HuH-7.5 (cell line): ENCODE measurements around the gene DNAJC12.
"Not testable (repeated sequence)": the region's sequence is repeated elsewhere in the genome, so short reads cannot be mapped to it uniquely, and the experiment has no call there.

Experiments
- DNase-seq: peaks from one replicate; pipeline ENCODE4 v3.0.0; 2011; ENCODE audit warnings: low spot score

The DNAJC12 gene

GRCh38 chr10:67762567-67762966 is 75.4 kb downstream of the DNAJC12 start:
- not testable (repeated sequence) for DNase-seq

- DNase-seq = no peak
Observed at GRCh38 chr10:67760272-67760671, 77.7 kb downstream of the DNAJC12 start.
